HEK293 (cell line): ENCODE measurements around the gene BCAT1.
"Not testable (repeated sequence)": the region's sequence is repeated elsewhere in the genome, so short reads cannot be mapped to it uniquely, and the experiment has no call there.

Experiments
- CTCF ChIA-PET: fragments of 350-600 bp; formaldehyde crosslinking; extraction: SDS; loops from one replicate; lab custom pipeline; 2021; ENCODE audit warnings: antibody characterized with exemption; lab: Yijun Ruan, JAX
- POLR2A ChIA-PET: fragments of 300-600 bp; formaldehyde crosslinking; extraction: SDS; loops from one replicate; lab custom pipeline; 2020; ENCODE audit warnings: antibody characterized with exemption, inconsistent platforms; lab: Yijun Ruan, JAX
- H3K27ac ChIP-seq: fragments of 200-500 bp; sonication (Bioruptor generic); 2 replicates; pipeline ENCODE4 v1.5.1; 2014; ENCODE audit warnings: low read depth, low read length, control low read depth, inconsistent platforms; ENCODE audit errors: extremely low read depth
- H3K36me3 ChIP-seq, 2 experiments: fragments of 200-500 bp in 1 of 2; sonication (Bioruptor generic) in 1 of 2; 1 replicate in 1 of 2; 2 replicates in 1 of 2; pipeline ENCODE4 v1.5.1; 2014 to 2017; ENCODE audit warnings: inconsistent platforms in 2 of 2, low read length in 2 of 2; ENCODE audit not compliant: control insufficient read depth in 2 of 2, insufficient read depth in 1 of 2
- H3K4me1 ChIP-seq: fragments of 200-500 bp; sonication (Bioruptor generic); 2 replicates; pipeline ENCODE4 v1.5.1; 2014; ENCODE audit warnings: mild to moderate bottlenecking, low read length, inconsistent platforms; ENCODE audit not compliant: control insufficient read depth, insufficient read depth
- H3K4me3 ChIP-seq: 2 replicates; pipeline ENCODE4 v1.5.1; 2011; ENCODE audit warnings: low read depth, mild to moderate bottlenecking, control low read depth, low read length, moderate library complexity
- H3K9me3 ChIP-seq: fragments of 200-500 bp; sonication (Bioruptor generic); 2 replicates; pipeline ENCODE4 v1.5.1; 2014; ENCODE audit warnings: low read depth, low read length, inconsistent platforms; ENCODE audit not compliant: control insufficient read depth, insufficient read depth
- ATF2 ChIP-seq: fragments of 450-650 bp; formaldehyde crosslinking; IDR thresholded peaks from 2 replicates; pipeline ENCODE4 v1.5.1; 2016; ENCODE audit warnings: missing biosample characterization, missing genetic modification characterization, low read depth
- KLF9 ChIP-seq: fragments of 450-650 bp; formaldehyde crosslinking; IDR thresholded peaks from 2 replicates; pipeline ENCODE4 v1.5.1; 2016; ENCODE audit warnings: missing biosample characterization, missing genetic modification characterization, low read depth
- MYNN ChIP-seq: fragments of 450-650 bp; formaldehyde crosslinking; IDR thresholded peaks from 2 replicates; pipeline ENCODE4 v1.5.1; 2016; ENCODE audit warnings: missing biosample characterization, missing genetic modification characterization, borderline replicate concordance
- PRDM4 ChIP-seq: fragments of 450-650 bp; formaldehyde crosslinking; IDR thresholded peaks from 2 replicates; pipeline ENCODE4 v1.5.1; 2017; ENCODE audit warnings: missing biosample characterization, missing genetic modification characterization
- TCF7L2 ChIP-seq: IDR thresholded peaks from 2 replicates; pipeline ENCODE4 v1.6.1; 2011; ENCODE audit warnings: low read depth, mild to moderate bottlenecking, inconsistent platforms, low read length, moderate library complexity, borderline replicate concordance
- ZBTB6 ChIP-seq: fragments of 450-650 bp; formaldehyde crosslinking; IDR thresholded peaks from 2 replicates; pipeline ENCODE4 v1.5.1; 2017; ENCODE audit warnings: missing biosample characterization, missing genetic modification characterization
- ZNF121 ChIP-seq: fragments of 450-650 bp; formaldehyde crosslinking; IDR thresholded peaks from 2 replicates; pipeline ENCODE4 v1.5.1; 2016; ENCODE audit warnings: missing biosample characterization, missing genetic modification characterization
- ZNF146 ChIP-seq: fragments of 450-650 bp; formaldehyde crosslinking; IDR thresholded peaks from 2 replicates; pipeline ENCODE4 v1.5.1; 2016; ENCODE audit warnings: missing biosample characterization, missing genetic modification characterization
- ZNF202 ChIP-seq: fragments of 450-650 bp; formaldehyde crosslinking; IDR thresholded peaks from 2 replicates; pipeline ENCODE4 v1.5.1; 2016; ENCODE audit warnings: missing biosample characterization, missing genetic modification characterization, borderline replicate concordance
- ZNF211 ChIP-seq: fragments of 450-650 bp; formaldehyde crosslinking; IDR thresholded peaks from 2 replicates; pipeline ENCODE4 v1.5.1; 2016; ENCODE audit warnings: low read depth, missing biosample characterization, missing genetic modification characterization
- ZNF248 ChIP-seq: fragments of 450-650 bp; formaldehyde crosslinking; IDR thresholded peaks from 2 replicates; pipeline ENCODE4 v1.5.1; 2017; ENCODE audit warnings: missing biosample characterization, missing genetic modification characterization
- ZNF549 ChIP-seq: fragments of 450-650 bp; IDR thresholded peaks from 2 replicates; pipeline ENCODE4 v1.5.1; 2018; ENCODE audit warnings: missing biosample characterization, missing genetic modification characterization, mild to moderate bottlenecking, inconsistent platforms, moderate library complexity
- ZNF580 ChIP-seq: fragments of 450-650 bp; formaldehyde crosslinking; IDR thresholded peaks from 2 replicates; pipeline ENCODE4 v1.5.1; 2016; ENCODE audit warnings: missing biosample characterization, missing genetic modification characterization
- ZNF629 ChIP-seq: fragments of 450-650 bp; formaldehyde crosslinking; IDR thresholded peaks from 2 replicates; pipeline ENCODE4 v1.5.1; 2017; ENCODE audit warnings: missing biosample characterization, missing genetic modification characterization
- ZNF654 ChIP-seq: fragments of 450-650 bp; formaldehyde crosslinking; IDR thresholded peaks from 2 replicates; pipeline ENCODE4 v1.5.1; 2016; ENCODE audit warnings: low read depth, missing biosample characterization, missing genetic modification characterization
- ZNF837 ChIP-seq: fragments of 450-650 bp; formaldehyde crosslinking; IDR thresholded peaks from 2 replicates; pipeline ENCODE4 v1.5.1; 2016; ENCODE audit warnings: missing biosample characterization, missing genetic modification characterization

The BCAT1 gene

GRCh38 chr12:24853094-24853493 is 95.8 kb downstream of the BCAT1 start:
- TF ChIP-seq ZNF837 (tag by site-specific recombination): no peak
- no peak for TF ChIP-seq ATF2 (tag by site-specific recombination)
- no peak for TF ChIP-seq PRDM4 (tag by site-specific recombination)
- TF ChIP-seq ZNF580 (tag by site-specific recombination): 0 out of 2 replicates have a peak, but pooled peaks have one; percentile 22
- no peak for TF ChIP-seq TCF7L2
- no peak for TF ChIP-seq ZNF121 (tag by site-specific recombination)
- peak; percentile 85 for TF ChIP-seq ZNF146 (tag by site-specific recombination)
- Histone ChIP-seq H3K36me3 (no peaks in the 10 kb centered on the region), H3K4me1 (no peaks in the 10 kb centered on the region), H3K27ac (no peak overlapping the region), H3K4me3 (no peak overlapping the region), H3K9me3 (no peaks in the 10 kb centered on the region)
- POLR2A ChIA-PET: no interaction called here
- CTCF ChIA-PET: interaction anchor here (0.5 to 3.1 kb wide), 6 partner anchors 9 to 280 kb away, joined by 3 to 16 read pairs (median 3); no protein-coding TSS in a partner anchor

GRCh38 chr12:24852420-24852819 is 96.5 kb downstream of the BCAT1 start:
- H3K4me1 ChIP-seq: no peaks in the 10 kb centered on the region
- no peak for TF ChIP-seq ZBTB6 (tag by site-specific recombination)
- TF ChIP-seq ZNF654 (tag by site-specific recombination): peak; percentile 28
- H3K27ac ChIP-seq: no peak overlapping the region
- CTCF ChIA-PET: interaction anchor here (0.7 to 3.1 kb wide), 8 partner anchors 9 to 130 kb away, joined by 3 to 16 read pairs (median 3); no protein-coding TSS in a partner anchor
- H3K4me3 ChIP-seq: no peak overlapping the region
- POLR2A ChIA-PET: no interaction called here
- H3K9me3 ChIP-seq: no peaks in the 10 kb centered on the region
- no peaks in the 10 kb centered on the region for H3K36me3 ChIP-seq

GRCh38 chr12:24851883-24852282 is 97.0 kb downstream of the BCAT1 start:
- POLR2A ChIA-PET, H3K27ac ChIP-seq, H3K9me3 ChIP-seq, H3K36me3 ChIP-seq, H3K4me3 ChIP-seq, H3K4me1 ChIP-seq: not testable (repeated sequence)
- CTCF ChIA-PET: interaction anchor here (0.7 to 3.1 kb wide), 4 partner anchors 8 to 99 kb away, joined by 3 to 16 read pairs (median 4); no protein-coding TSS in a partner anchor

- CTCF ChIA-PET: interaction anchor here (3.1 kb wide), 1 partner anchor 11 kb away, joined by 16 read pairs; no protein-coding TSS in a partner anchor
- POLR2A ChIA-PET: no interaction called here
Measured at GRCh38 chr12:24851341-24851740, 97.6 kb downstream of the BCAT1 start.

More at GRCh38 chr12:24851341-24851740, 97.6 kb downstream of the BCAT1 start:
- TF ChIP-seq MYNN (no peak), ZNF202 (no peak), ZNF211 (no peak), ZNF629 (tag by site-specific recombination) (no peak), KLF9 (tag by site-specific recombination) (no peak), ZNF248 (tag by site-specific recombination) (no peak), ZNF549 (tag by site-specific recombination) (no peak)
- no peaks in the 10 kb centered on the region for H3K4me1 ChIP-seq
- no peaks in the 10 kb centered on the region for H3K36me3 ChIP-seq
- no peaks in the 10 kb centered on the region for H3K9me3 ChIP-seq
- no peak overlapping the region for H3K4me3 ChIP-seq
- H3K27ac ChIP-seq: no peak overlapping the region
